ENCODE results near the gene SRGAP2B.
"Not testable (repeated sequence)": the region's sequence is repeated elsewhere in the genome, so short reads cannot be mapped to it uniquely, and the experiment has no call there.

DNA sequence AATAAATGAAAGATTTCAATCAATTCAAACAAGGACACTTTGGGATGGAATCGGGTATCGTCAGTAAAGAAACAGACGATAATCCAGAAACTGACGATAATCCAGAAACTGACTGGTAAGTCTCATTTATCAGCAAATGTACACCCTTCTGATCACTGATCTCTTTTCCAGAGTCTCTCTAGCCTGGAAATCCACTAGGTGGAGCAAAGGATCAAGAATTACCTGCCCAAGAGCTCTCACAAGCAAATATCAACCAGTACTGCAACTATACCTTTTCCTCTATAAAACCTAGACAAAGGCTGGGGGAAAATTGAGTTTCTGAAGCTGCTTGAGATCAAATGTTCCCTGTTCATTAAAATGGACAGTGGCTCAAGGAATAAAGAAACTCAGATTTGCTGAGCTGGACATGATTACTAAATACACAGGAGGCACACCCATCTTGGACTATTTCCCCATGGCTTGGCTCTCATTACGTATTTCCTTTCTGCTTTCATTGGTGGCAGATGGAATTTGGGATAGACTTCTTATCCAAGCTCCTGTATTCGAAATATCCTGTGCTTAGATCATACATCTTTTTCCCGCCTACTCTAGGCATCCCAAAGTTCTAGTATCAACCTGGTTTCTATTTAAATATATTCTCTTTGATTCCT, 29.0 kb upstream of the SRGAP2B start:
- TF ChIP-seq, protein P1, sequence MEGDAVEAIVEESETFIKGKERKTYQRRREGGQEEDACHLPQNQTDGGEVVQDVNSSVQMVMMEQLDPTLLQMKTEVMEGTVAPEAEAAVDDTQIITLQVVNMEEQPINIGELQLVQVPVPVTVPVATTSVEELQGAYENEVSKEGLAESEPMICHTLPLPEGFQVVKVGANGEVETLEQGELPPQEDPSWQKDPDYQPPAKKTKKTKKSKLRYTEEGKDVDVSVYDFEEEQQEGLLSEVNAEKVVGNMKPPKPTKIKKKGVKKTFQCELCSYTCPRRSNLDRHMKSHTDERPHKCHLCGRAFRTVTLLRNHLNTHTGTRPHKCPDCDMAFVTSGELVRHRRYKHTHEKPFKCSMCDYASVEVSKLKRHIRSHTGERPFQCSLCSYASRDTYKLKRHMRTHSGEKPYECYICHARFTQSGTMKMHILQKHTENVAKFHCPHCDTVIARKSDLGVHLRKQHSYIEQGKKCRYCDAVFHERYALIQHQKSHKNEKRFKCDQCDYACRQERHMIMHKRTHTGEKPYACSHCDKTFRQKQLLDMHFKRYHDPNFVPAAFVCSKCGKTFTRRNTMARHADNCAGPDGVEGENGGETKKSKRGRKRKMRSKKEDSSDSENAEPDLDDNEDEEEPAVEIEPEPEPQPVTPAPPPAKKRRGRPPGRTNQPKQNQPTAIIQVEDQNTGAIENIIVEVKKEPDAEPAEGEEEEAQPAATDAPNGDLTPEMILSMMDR (IDR thresholded peaks at IDR 0.05; ENCODE audit: low read length): not testable (repeated sequence)
- not testable (repeated sequence) for TF ChIP-seq EZH2 (IDR thresholded peaks at IDR 0.05; ENCODE audit: borderline replicate concordance, low read length)

All from OCI-LY1 (cell line).